ENCODE data around the gene ELOVL2. TPM values are rescaled to one million over a fixed set of nuclear protein-coding genes. Genes with fewer than 3 reads are reported as not detected.
A peak's percentile ranks its signal among the peaks of the same experiment; 100 is the strongest.
"Not testable (repeated sequence)": the region's sequence is repeated elsewhere in the genome, so short reads cannot be mapped to it uniquely, and the experiment has no call there.

ELOVL2 gene, protein sequence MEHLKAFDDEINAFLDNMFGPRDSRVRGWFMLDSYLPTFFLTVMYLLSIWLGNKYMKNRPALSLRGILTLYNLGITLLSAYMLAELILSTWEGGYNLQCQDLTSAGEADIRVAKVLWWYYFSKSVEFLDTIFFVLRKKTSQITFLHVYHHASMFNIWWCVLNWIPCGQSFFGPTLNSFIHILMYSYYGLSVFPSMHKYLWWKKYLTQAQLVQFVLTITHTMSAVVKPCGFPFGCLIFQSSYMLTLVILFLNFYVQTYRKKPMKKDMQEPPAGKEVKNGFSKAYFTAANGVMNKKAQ
- polyA plus RNA-seq (ENCODE audit: insufficient read length) = 12.4 TPM
- long read RNA-seq, donor 1, partial matches to known transcripts = 0 of 2 reads
- long read RNA-seq, donor 1, other reads (novel, unspliced or antisense) = 0 of 2 reads
- long read RNA-seq, donor 2, partial matches to known transcripts = 0 of 1 reads
- long read RNA-seq, donor 2, other reads (novel, unspliced or antisense) = 0 of 1 reads
- long read RNA-seq, donor 3, partial matches to known transcripts = 0 of 1 reads
- long read RNA-seq, donor 3, other reads (novel, unspliced or antisense) = 0 of 1 reads
- long read RNA-seq, donor 4 = 0 reads
- long read RNA-seq, donor 5, partial matches to known transcripts = 0 of 1 reads
- long read RNA-seq, donor 5, other reads (novel, unspliced or antisense) = 0 of 1 reads
- long read RNA-seq, donor 6, partial matches to known transcripts = 0 of 2 reads
- long read RNA-seq, donor 6, other reads (novel, unspliced or antisense) = 0 of 2 reads
- long read RNA-seq, donor 7 = 0 reads
- long read RNA-seq, donor 8, partial matches to known transcripts = 0 of 1 reads
- long read RNA-seq, donor 8, other reads (novel, unspliced or antisense) = 0 of 1 reads

- DNase-seq = peak; percentile 51
Measured at GRCh38 chr6:11043961-11044711, at the start of gene ELOVL2. Gene ELOVL2, minus strand, starts transcription at chr6:11044305. Its CDS starts 75 bp downstream, at chr6:11044230.

DNA sequence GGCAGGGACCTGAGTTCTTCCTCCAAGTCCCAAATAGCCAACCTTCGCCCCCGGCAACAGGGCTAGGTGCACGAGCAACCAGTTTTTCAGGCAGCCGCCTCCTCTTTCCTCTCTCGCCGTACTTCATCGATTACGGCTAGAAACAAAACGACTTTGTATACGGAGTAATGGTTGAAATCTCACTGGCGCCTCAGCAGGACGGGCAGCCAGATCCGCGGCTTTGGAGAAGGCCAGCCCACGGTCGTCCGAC is 49.2 kb upstream of the ELOVL2 start:
- no peak for DNase-seq

GRCh38 chr6:11092668-11093375 is 48.7 kb upstream of the ELOVL2 start:
- DNase-seq = no peak

DNA sequence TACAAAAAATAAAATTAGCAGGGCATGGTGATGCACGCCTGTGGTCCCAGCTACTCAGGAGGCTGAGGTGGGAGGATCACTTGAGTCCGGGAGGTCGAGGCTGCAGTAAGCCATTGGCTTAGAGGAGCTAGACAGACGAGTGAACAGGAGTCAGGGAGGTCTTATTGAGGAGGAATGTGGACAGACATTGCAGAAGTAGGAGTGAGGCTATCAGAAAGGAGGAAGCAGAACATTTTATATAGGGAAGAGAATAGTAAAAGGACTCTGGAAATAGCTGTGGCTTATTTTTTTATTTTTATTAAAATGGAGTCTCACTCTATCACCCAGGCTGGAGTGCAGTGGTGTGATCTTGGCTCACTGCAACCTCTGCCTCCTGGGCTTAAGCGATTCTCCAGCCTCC is 47.0 kb upstream of the ELOVL2 start:
- not testable (repeated sequence) for DNase-seq

- DNase-seq = no peak
Measured at GRCh38 chr6:11089695-11090094, 45.6 kb upstream of the ELOVL2 start.

GRCh38 chr6:11087141-11087812 is 43.2 kb upstream of the ELOVL2 start:
- not testable (repeated sequence) for DNase-seq

DNA sequence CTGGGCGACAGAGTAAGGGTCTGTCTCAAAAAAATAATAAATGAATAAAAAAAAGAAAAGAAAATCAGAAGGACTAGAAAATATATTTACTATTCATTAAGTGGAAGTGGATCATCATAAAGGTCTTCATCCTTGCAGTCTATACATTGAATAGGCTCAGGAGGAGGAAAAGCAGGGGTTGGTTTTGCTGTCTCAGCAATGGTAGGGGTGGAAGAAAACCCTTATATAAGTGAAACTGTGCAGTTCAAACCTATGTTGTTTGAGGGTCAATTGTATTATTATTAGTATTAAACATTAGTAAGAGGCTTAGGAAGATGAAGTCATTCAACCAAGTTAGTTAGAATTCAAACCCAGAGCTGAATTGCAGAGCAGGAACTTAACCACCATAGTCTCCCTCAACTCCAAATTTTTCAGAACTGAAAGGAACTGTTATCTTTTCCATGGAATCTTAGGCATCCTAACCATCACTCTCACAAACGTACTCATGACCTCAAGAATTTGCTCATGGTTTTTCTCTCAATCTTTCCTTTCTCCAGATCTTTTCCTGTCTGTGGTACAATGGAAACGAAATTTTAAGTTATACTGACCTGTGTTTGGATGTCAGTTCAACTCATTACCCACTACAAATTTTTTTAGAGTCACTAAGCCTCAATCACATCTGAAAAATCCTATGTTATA is 41.8 kb upstream of the ELOVL2 start:
- no peak for DNase-seq

DNA sequence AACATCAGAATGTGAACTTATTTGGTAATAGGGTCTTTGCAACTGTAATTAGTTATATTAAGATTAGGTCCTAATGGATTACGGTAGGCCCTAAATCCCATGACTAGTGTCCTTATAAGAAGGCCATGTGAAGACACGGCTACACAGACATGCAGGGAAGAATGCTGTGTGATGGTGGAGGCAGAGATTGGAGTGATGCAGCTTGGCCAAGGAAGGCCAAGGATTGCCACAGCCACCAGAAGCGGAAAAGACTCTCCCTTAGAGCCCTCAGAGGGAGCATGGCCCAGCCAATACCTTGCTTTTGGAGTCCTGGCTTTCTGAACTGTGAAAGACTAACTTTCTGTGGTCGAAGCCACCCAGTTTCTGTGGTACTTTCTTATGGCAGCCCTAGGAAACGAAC is 39.9 kb upstream of the ELOVL2 start:
- DNase-seq = no peak

- DNase-seq = no peak
Measured at GRCh38 chr6:11083491-11083890, 39.4 kb upstream of the ELOVL2 start.

GRCh38 chr6:11080296-11080695 is 36.2 kb upstream of the ELOVL2 start:
- no peak for DNase-seq

DNA sequence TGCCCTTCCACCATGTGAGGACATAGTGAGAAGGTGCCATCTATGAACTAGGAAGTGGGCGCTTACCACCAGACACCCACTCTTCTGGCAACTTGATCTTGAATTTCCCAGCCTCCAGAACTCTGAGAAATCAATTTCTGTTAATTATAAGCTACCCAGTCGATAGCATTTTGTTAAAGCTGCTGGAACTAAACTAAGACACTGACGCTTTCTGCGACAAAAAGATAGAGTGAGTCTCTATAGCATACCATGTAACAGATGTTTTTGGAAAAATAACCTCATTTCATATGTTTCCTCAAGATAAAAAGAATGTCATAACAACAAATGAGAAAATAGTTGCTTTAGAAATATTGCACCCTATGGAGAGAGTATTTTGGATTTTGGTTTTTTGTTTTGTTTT is 34.2 kb upstream of the ELOVL2 start:
- DNase-seq = no peak

DNA sequence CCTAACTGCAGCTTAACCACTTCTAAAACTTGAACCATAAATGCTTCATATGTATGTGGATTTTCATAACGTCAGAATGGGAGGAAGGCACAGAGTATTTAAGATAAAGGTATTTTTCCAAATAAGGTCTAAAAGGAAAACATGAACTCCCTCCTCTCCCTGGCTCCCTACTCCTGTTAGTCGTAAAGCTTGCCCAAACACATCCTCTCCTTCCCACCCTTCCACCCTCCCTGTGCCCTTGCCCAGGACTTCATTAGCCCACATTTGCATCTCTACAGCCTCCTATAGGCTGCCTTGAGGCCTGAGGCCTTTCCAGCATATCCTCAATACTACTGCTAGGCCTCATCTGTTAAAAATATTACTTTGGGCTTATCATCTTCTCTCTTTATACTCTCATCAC is 32.4 kb upstream of the ELOVL2 start:
- no peak for DNase-seq

DNA sequence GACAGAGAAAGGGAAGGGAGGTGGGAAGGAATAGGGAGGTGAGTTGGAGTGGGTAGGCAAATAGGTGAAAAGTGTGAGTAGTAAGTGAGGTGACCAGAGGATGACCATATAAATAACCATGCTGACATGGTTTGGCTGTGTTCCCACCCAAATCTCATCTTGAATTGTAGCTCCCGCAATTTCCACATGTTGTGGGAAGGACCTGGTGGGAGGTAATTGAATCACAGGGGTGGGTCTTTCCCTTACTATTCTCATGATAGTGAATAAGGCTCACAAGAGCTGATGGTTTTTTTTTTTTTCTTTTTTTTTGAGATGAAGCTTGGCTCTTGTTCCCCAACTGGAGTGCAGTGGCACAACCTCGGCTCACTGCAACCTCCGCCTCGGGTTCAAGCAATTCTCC is 28.0 kb upstream of the ELOVL2 start:
- DNase-seq = no peak

DNA sequence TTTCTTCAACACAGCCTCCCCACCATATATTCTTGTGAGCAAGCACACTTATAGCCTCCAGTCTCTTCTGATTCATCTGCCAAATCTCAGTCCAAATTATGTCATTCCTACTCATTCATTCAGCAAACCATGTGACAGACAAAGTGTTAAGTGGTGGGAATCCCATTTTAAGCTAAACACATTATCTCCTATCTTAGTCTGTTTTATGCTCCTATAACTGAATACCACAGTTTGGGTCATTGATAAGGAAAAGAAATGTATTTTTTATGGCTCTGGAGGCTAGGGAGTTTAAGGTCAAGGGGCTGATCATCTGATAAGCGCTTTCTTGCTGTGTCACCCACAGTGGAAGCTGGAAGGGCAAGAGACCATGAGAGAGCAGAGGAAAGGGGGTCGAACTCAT is 25.7 kb upstream of the ELOVL2 start:
- DNase-seq = no peak

GRCh38 chr6:11067348-11067747 is 23.2 kb upstream of the ELOVL2 start:
- DNase-seq = no peak

DNA sequence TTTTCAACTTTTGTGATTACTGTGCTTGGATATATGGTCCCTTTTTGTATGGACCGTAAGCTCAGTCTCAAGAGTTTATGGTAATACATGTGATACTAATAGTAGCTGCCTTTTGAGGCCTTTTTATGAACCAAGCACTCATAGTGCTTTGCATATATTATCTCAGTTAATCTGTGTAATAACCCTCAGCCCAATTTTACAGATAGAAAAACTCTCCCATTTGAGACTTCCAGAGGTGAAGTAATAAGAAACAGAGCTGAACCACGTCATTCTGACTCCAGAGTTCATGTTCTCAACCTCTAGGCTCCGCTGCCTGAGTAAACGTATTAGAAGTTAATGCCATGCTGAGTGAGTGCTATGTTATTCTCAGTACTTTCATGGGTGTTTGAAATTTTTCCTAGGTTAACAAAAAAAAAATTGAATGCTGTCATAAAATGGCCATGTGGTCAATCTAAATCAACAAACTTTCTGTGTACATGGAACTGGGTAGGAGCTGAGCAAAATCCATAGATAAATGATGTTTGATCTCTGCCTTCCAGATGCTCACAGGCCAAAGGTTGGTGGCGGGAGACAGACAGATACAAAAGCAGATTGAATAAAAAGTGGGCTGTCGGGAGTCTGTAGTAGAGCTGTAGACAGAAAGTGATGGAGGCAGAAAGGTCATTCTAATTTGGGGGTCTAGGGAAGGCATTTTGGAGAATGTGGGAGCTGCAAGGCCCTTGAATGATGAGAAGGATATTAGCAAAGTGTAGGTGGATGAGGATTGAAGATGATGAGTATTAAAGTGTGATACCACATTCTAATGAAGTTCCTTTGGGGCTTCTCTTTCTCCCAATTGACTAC is 22.6 kb upstream of the ELOVL2 start:
- no peak for DNase-seq

DNA sequence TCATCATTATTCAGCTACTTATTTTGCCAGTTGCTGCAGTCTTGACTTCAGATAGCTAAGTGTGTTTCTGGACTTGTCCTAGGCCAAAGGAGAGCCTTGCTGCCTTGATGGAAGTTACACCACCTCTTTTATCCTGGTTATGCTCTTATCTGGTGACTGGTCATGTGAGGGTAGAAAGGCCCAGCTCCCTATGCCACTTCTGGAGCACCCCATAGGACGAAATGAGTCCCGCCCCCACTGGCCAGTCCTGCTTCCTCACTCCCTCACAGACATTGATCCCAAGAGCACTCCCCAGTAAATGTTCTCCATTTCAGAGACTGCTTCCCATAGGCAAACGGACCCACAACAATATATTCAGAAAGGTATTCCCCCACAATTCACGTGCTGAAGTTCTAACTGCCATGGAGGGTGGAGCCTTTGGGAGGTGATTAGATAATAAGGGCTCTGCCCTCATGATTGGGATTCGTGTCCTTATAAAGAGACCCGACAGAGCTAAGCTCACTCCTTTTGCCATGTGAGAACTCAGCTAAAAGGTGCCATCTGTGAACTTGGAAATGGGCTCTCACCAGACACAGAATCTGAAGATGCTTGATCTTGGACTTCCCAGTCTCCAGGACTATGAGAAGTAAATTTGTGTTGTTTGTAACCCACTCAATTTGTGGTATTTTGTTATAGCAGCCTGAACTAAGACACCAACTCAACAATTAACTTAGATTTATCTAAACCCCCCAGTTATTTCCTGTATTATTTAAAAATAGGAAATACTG is 21.5 kb upstream of the ELOVL2 start:
- DNase-seq = no peak

- DNase-seq = no peak
Measured at GRCh38 chr6:11064836-11065235, 20.7 kb upstream of the ELOVL2 start.

- DNase-seq = no peak
Measured at GRCh38 chr6:11062715-11063114, 18.6 kb upstream of the ELOVL2 start.

Data from left kidney (tissue), 8 donors.